PC-9 (cell line): ENCODE results near the gene OR12D3.

Source experiments
- CTCF ChIP-seq: fragments of 200-600 bp; sonication (generic); conservative IDR thresholded peaks from 2 replicates; pipeline ENCODE4 v1.6.1; 2017; ENCODE audit warnings: mixed run types, antibody characterized with exemption, mild to moderate bottlenecking, moderate library complexity
- EZH2 ChIP-seq: fragments of 200-600 bp; sonication (generic); IDR thresholded peaks from 2 replicates; pipeline ENCODE4 v1.8.0; 2017; ENCODE audit warnings: antibody characterized with exemption, low read depth

- TF ChIP-seq CTCF (no peak), EZH2 (no peak)
Measured at GRCh38 chr6:29368765-29369164, 6.3 kb downstream of the OR12D3 start, which contains the start of gene OR5V1.
